IPS-18c (cell line): Measurements from ENCODE around the gene PODN.

Experiments
- H3K4me3 ChIP-seq: 2 replicates; pipeline ENCODE4 v1.7.0; 2013; ENCODE audit warnings: low read depth, mild to moderate bottlenecking, low read length, moderate library complexity; ENCODE audit not compliant: insufficient read depth
- H3K9me3 ChIP-seq: one replicate; pipeline ENCODE4 v1.6.1; 2013; ENCODE audit warnings: mild to moderate bottlenecking, low read length, moderate library complexity; ENCODE audit not compliant: control insufficient read depth, insufficient read depth

PODN gene

GRCh38 chr1:53116307-53116810, 54.3 kb downstream of the PODN start:
- Histone ChIP-seq H3K9me3 (no peaks in the 10 kb centered on the region), H3K4me3 (no peak overlapping the region)

DNA sequence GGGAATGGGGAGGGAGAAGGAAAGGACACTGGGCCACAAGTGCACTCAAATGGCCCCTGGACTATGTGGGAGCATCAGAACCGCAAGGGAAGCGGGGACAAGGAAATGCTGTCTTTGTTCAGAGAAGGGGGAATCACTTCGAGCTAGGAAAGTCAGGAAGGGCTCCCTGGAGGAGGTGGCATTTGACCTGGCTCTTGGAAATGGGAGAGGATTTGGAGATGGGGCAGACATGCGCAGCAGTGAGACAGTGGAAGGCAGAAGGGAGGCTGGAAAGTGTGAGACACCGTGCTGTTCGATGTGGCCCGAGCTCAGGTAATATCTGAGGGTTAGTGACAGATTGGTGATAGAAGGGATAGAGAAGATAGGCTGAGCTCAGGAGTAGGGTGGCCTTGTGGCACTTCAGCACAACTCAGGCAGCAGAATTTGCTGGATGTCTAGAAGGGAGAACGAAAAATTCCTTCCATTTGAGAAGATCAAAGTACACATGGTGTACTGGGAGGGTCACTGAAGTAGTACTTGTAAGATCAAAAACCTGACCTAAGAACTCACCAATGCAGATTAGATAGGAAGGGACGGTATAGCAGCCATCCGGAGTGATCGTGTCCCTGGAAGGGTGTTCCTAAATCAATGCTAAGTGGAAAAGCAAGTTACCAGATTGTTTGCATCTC, 55.1 kb downstream of the PODN start:
- no peaks in the 10 kb centered on the region for H3K9me3 ChIP-seq
- no peak overlapping the region for H3K4me3 ChIP-seq

GRCh38 chr1:53117836-53118235, 55.8 kb downstream of the PODN start:
- Histone ChIP-seq H3K9me3 (no peaks in the 10 kb centered on the region), H3K4me3 (no peak overlapping the region)

GRCh38 chr1:53120659-53121058, 58.6 kb downstream of the PODN start:
- Histone ChIP-seq H3K4me3 (no peak overlapping the region), H3K9me3 (no peaks in the 10 kb centered on the region)

DNA sequence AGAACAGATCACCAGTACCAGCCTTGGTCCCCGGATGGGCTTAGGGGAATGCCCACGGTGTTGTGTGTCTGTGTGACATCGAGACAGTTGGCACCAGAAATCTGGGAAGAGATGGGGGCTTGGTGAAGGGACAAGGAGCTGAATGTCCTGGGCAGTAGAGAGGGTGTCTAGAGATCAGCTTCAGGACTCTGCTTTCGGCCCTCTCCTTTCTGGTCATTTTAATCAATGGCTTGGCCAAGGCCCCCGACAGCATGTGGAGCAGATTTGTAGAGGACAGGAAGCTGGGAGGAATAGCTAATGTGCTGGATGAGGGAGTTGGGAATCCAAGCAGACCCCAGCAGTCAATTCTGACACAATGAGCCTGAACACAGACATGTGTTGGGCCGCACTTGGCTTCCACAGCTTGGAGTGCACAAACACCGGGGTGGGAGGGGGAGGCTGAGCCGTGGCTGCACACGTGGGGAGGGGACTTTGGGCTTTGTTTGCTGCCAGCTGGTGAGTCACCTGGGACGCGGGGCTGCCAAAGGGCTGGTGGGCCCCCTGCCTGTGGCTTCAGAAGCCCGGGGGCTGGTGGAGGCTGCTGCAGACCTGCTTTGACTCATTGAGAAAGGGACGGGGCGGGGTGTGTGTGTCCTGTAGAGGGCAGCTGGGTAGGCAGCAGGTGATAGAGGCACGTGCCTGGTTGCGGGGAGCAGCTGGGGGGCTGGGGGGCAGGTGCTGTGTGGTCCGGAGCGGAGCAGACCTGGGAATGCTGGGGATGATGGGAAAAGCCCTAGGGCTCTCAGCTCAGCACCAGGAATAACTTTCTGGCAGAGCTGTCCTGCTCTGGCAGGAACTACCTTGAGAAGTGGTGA, 59.5 kb downstream of the PODN start:
- Histone ChIP-seq H3K4me3 (no peak overlapping the region), H3K9me3 (no peaks in the 10 kb centered on the region)

DNA sequence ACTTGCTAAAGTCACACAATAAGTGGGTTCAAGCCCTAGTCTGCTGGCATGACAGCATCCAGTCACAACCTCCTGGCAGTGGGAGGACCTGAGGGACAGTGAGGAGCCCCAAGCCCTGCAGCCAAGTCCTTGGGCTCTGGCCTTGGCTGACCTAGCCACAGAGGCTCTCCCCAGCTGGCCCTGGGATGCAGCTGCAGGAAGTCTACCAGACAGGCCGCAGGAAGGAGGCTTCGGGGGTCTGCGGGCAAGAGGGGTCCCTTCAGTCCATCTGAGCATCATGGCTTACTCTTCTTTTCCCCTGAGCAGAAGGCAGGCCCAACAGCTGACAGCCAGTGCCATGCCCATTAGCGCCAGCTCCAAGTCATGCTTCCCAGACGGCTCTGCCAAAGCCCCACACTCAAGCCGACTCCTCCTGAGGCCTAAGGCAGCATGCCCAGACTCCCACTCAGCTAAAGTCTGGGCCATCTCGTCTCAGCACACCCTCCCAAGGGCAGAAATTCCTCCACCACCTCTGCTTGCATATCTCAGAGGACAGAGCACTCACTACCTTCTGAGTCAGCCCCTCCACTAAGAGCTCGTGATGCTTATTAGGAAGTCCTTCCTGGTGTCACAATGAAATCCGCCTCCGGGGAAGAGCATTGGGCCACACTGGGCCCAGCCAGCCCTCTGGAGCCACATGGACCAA, 60.3 kb downstream of the PODN start:
- Histone ChIP-seq H3K9me3 (no peaks in the 10 kb centered on the region), H3K4me3 (no peak overlapping the region)

GRCh38 chr1:53122961-53123413, 61.0 kb downstream of the PODN start:
- Histone ChIP-seq H3K9me3 (no peaks in the 10 kb centered on the region), H3K4me3 (no peak overlapping the region)

GRCh38 chr1:53123453-53124140, 61.6 kb downstream of the PODN start:
- H3K9me3 ChIP-seq: no peaks in the 10 kb centered on the region
- H3K4me3 ChIP-seq: no peak overlapping the region

DNA sequence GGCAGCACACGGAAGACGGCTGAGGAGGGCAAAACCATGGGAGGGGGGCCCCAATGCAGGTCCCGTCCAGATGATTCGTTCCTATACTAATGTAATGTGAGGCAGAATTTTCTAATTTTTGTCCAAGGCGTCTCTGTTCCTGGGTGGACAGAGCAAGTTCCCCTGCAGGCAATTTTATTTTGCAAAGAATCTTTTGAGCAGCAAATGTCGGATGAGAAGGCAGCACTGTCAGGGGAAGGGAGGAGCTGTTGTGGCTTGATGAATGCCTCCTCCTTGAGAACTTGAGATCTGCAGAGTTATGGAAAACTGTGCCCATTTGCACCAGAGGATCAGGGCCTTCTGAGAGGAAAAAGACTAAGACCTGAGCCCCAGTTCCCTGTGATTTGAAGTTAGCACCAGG, 63.1 kb downstream of the PODN start:
- Histone ChIP-seq H3K9me3 (no peaks in the 10 kb centered on the region), H3K4me3 (no peak overlapping the region)

GRCh38 chr1:53125623-53126360, 63.8 kb downstream of the PODN start:
- H3K9me3 ChIP-seq: no peaks in the 10 kb centered on the region

GRCh38 chr1:53126495-53126894, 64.5 kb downstream of the PODN start:
- no peaks in the 10 kb centered on the region for H3K9me3 ChIP-seq

More at GRCh38 chr1:53125623-53126360, 63.8 kb downstream of the PODN start:
- no peak overlapping the region for H3K4me3 ChIP-seq

DNA sequence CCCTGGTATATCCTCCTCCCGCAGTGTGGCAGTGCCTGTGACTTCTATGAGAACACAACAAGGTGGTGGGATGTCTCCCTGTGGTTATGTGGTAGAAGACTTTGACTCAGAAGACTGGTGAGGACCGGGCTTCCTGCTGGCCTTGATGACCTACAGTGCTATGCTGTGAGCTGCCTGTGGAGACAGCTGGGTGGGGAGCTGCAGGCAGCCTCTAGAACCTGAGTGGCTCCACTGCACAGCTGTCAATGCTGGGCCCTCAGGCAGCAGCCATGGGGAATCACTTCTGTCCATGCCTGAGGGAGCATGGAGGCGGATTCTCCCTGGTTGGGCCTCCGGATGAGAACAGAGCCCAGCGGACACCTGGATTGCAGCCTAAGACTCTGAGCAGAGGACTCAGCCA, 65.5 kb downstream of the PODN start:
- Histone ChIP-seq H3K9me3 (no peaks in the 10 kb centered on the region), H3K4me3 (no peak overlapping the region)

More at GRCh38 chr1:53126495-53126894, 64.5 kb downstream of the PODN start:
- H3K4me3 ChIP-seq: no peak overlapping the region; the same call in 1 of the 2 replicates

GRCh38 chr1:53128401-53128800, 66.4 kb downstream of the PODN start:
- Histone ChIP-seq H3K4me3 (no peak overlapping the region), H3K9me3 (no peaks in the 10 kb centered on the region)

- no peak overlapping the region for H3K4me3 ChIP-seq
- H3K9me3 ChIP-seq: peaks cover 2% of the 10 kb centered on the region
These were observed 68.0 kb downstream of the PODN start for GRCh38 chr1:53129891-53130597.

DNA sequence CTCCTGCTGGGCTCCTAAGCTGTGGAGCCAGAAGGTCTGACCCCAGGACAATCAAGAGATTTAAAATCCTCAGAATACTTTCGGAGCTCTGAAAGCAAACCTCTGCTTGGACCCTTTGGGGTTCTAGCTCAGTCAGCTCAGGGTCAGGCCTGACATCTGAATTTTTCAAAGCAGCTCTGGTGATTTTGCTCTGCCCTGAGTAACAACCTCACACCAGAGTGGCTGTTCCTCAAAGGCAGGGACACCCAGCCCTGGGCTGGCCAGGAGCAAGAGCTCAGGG, 68.5 kb downstream of the PODN start:
- peaks cover 2% of the 10 kb centered on the region for H3K9me3 ChIP-seq
- H3K4me3 ChIP-seq: no peak overlapping the region

GRCh38 chr1:53130878-53131589, 69.0 kb downstream of the PODN start:
- no peak overlapping the region for H3K4me3 ChIP-seq
- H3K9me3 ChIP-seq: peaks cover 2% of the 10 kb centered on the region
